Measurements from ENCODE around the gene ZNF276.
"Not testable (repeated sequence)": the region's sequence is repeated elsewhere in the genome, so short reads cannot be mapped to it uniquely, and the experiment has no call there.

Gene ZNF276

DNA sequence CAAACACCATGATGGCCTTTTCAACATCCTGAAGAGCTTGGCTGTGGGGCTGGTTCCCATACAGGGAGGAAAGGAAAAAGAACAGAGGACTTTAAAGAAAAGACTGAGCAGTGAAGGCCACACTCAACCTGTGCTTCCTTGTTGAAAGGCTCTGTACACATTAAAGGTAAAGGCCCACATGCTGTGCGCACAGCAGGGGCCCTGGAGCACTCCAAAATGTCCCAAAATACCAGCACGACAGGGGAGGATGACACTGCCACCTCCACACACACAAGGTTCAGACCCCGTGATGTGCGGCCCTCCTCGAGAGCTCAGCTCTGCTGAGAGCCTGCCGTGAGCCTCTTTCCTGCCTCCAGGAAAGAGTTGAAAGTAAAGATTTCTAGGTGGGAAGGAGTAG lies 58.6 kb downstream of the ZNF276 start:
- Histone ChIP-seq H3K9me3 (ENCODE audit: control insufficient read depth in 1 of 2, low read length in 2 of 2) (no peaks in the 10 kb centered on the region), H3K27ac (ENCODE audit: low read length) (no peak overlapping the region), H3K4me1 (ENCODE audit: control insufficient read depth in 1 of 2, insufficient read depth in 2 of 2, low read length in 2 of 2) (no peaks in the 10 kb centered on the region), H3K27me3 (ENCODE audit: low read depth, low read length) (no peaks in the 10 kb centered on the region), H3K36me3 (ENCODE audit: control insufficient read depth in 1 of 2, insufficient read depth in 2 of 2, low read length in 2 of 2) (no peaks in the 10 kb centered on the region), H3K4me3 (ENCODE audit: low read depth in 1 of 2, low read length in 2 of 2) (no peak overlapping the region)

DNA sequence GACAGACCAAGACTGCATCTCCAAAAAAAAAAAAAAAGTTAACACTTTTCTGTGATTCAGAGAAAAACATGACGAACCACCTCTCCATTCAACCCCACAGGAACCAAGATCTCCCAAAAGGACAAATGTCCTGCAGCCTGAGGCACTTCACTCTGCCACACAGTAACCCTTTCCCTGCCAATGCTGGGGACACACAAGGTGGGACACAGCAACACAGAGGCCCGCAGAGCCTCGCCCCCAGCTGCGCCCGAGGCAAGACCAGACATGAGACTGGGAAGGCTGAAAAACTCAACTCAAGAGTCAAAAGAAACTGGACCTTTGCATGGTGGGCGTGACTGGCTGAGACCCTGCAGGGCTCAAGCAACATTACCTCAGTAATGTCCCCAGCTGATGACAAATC lies 61.2 kb downstream of the ZNF276 start:
- Histone ChIP-seq H3K4me1 (ENCODE audit: control insufficient read depth in 1 of 2, insufficient read depth in 2 of 2, low read length in 2 of 2) (no peaks in the 10 kb centered on the region), H3K27me3 (ENCODE audit: low read depth, low read length) (no peaks in the 10 kb centered on the region), H3K4me3 (ENCODE audit: low read depth in 1 of 2, low read length in 2 of 2) (no peak overlapping the region), H3K36me3 (ENCODE audit: control insufficient read depth in 1 of 2, insufficient read depth in 2 of 2, low read length in 2 of 2) (no peaks in the 10 kb centered on the region), H3K27ac (ENCODE audit: low read length) (no peak overlapping the region), H3K9me3 (ENCODE audit: control insufficient read depth in 1 of 2, low read length in 2 of 2) (no peaks in the 10 kb centered on the region)

DNA sequence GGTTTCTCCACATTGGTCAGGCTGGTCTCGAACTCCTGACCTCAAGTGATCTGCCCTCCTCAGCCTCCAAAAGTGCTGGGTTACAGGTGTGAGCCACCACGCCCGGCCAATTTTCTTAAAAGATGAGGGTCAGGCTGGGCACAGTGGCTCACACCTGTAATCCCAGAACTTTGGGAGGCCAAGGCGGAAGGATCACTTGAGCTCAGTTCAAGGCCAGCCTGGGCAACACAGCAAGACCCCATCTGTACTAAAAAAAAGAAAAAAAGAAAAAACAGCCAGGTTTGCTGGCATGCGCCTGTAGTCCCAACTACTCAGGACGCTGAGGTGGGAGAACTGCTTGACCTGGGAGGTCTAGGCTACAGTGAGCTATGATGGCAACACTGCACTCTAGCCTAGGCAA lies 62.6 kb downstream of the ZNF276 start:
- H3K27me3 ChIP-seq (ENCODE audit: low read depth, low read length); H3K4me1 ChIP-seq (ENCODE audit: control insufficient read depth in 1 of 2, insufficient read depth in 2 of 2, low read length in 2 of 2); H3K27ac ChIP-seq (ENCODE audit: low read length); H3K9me3 ChIP-seq (ENCODE audit: control insufficient read depth in 1 of 2, low read length in 2 of 2); H3K36me3 ChIP-seq (ENCODE audit: control insufficient read depth in 1 of 2, insufficient read depth in 2 of 2, low read length in 2 of 2); H3K4me3 ChIP-seq (ENCODE audit: low read depth in 1 of 2, low read length in 2 of 2): not testable (repeated sequence)

DNA sequence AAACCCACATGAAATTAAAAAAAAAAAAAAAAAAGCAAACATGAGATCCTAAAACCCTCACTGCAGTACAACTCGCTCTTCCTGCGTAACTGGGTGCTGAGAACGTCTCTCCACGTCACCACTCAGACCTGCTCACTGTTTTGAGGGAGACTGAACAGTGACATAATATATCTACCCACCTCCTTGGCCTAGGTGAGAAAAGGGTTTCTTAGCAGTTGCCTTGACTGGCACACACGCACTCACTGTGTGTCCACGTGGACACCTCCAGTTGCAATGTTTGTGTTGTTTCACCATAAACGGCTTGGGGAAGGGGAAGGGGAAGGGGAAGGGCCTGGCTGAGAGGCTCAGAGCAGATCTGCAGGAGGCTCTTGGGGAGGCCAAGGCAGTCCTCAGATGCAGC lies 63.1 kb downstream of the ZNF276 start:
- no peaks in the 10 kb centered on the region for H3K9me3 ChIP-seq (ENCODE audit: control insufficient read depth in 1 of 2, low read length in 2 of 2)
- H3K27me3 ChIP-seq (ENCODE audit: low read depth, low read length), result no peaks in the 10 kb centered on the region
- no peaks in the 10 kb centered on the region for H3K4me1 ChIP-seq (ENCODE audit: control insufficient read depth in 1 of 2, insufficient read depth in 2 of 2, low read length in 2 of 2)
- no peak overlapping the region for H3K27ac ChIP-seq (ENCODE audit: low read length)
- no peaks in the 10 kb centered on the region for H3K36me3 ChIP-seq (ENCODE audit: control insufficient read depth in 1 of 2, insufficient read depth in 2 of 2, low read length in 2 of 2)
- no peak overlapping the region for H3K4me3 ChIP-seq (ENCODE audit: low read depth in 1 of 2, low read length in 2 of 2)

DNA sequence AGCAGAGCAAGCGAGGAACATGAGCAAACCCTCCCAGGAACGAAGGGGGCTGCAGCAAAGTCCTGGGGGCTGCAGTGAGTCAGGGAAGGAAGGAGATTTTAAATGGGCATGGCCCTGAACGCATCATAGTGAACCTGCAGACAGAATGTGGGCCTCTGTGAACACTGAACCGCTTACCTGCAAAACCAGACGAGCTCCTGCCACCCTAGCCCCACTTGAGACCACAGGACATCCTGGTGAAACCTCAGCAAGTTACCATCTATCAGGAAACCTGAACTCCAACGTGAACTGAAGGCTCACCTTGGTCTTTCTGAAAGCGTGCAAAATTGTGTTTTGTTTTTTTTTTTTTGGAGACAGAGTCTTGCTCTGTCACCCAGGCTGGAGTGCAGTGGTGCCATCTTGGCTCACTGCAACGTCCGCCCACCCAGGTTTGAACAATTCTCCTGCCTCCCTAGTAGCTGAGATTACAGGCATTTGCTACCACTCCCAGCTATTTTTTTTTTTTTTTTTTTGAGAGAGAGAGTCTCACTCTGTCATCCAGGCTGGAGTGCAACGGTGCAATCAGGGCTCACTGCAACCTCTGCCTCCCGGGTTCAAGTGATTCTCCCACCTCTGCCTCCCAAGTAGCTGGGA lies 64.3 kb downstream of the ZNF276 start:
- Histone ChIP-seq H3K4me3 (ENCODE audit: low read depth in 1 of 2, low read length in 2 of 2) (no peak overlapping the region), H3K27me3 (ENCODE audit: low read depth, low read length) (no peaks in the 10 kb centered on the region), H3K36me3 (ENCODE audit: control insufficient read depth in 1 of 2, insufficient read depth in 2 of 2, low read length in 2 of 2) (no peaks in the 10 kb centered on the region), H3K27ac (ENCODE audit: low read length) (no peak overlapping the region), H3K9me3 (ENCODE audit: control insufficient read depth in 1 of 2, low read length in 2 of 2) (no peaks in the 10 kb centered on the region), H3K4me1 (ENCODE audit: control insufficient read depth in 1 of 2, insufficient read depth in 2 of 2, low read length in 2 of 2) (no peaks in the 10 kb centered on the region)

DNA sequence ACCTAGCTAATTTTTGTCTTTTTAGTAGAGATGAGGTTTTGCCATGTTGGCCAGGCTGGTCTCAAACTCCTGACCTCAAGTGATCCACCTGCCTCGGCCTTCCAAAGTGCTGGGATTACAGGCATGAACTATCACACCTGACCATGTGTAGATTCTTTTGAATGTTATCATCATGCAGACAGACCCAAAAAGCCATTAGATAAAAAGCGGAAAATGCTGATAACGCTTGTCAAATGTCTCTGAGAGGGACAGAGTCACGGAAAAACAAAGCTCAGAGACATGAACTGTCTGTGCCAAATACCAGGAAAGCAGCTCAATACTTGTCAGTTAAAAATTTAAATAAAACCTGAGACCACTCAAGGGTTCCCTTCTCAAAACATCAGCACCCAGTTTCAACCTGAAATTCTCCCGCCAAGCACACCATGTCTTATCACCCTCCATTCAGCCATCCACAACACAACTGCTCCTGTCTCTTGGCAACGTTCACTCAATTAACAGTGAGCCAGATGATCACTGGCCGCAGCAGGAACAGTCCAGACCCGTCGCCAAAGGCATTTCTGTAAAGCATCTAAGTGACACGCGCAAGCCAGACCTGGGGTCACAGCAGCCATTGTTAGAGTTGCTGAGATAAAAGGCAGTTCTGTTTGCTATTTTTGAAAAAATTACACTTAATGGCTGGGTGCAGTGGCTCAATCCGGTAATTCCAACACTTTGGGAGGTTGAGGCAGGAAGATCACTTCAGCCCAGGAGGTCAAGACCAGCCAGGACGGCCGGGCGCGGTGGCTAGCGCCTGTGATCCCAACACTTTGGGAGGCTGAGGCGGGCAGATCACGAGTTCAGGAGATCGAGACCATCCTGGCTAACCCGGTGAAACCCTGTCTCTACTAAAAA lies 65.4 kb downstream of the ZNF276 start:
- Histone ChIP-seq H3K36me3 (ENCODE audit: control insufficient read depth in 1 of 2, insufficient read depth in 2 of 2, low read length in 2 of 2) (no peaks in the 10 kb centered on the region), H3K9me3 (ENCODE audit: control insufficient read depth in 1 of 2, low read length in 2 of 2) (no peaks in the 10 kb centered on the region), H3K4me1 (ENCODE audit: control insufficient read depth in 1 of 2, insufficient read depth in 2 of 2, low read length in 2 of 2) (no peaks in the 10 kb centered on the region), H3K27ac (ENCODE audit: low read length) (no peak overlapping the region), H3K4me3 (ENCODE audit: low read depth in 1 of 2, low read length in 2 of 2) (no peak overlapping the region), H3K27me3 (ENCODE audit: low read depth, low read length) (no peaks in the 10 kb centered on the region)

DNA sequence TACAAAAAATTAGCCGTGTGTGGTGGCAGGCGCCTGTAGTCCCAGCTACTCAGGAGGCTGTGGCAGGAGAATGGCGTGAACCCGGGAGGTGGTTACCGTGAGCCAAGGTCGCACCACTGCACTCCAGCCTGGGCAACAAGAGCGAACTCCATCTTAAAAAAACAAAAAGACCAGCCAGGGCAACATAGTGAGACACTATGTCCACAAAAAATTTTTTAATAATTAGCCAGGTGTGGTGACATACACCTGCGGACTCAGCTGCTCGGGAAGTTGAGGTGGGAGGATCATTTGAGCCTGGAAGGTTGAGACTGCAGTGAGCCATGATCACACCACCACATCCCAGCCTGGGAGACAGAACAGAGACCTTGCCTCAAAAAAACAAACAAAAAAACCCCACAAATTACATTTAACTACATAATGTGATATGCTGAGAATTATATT lies 66.0 kb downstream of the ZNF276 start:
- H3K9me3 ChIP-seq (ENCODE audit: control insufficient read depth in 1 of 2, low read length in 2 of 2), result no peaks in the 10 kb centered on the region
- no peak overlapping the region for H3K4me3 ChIP-seq (ENCODE audit: low read depth in 1 of 2, low read length in 2 of 2)
- H3K4me1 ChIP-seq (ENCODE audit: control insufficient read depth in 1 of 2, insufficient read depth in 2 of 2, low read length in 2 of 2), result no peaks in the 10 kb centered on the region
- H3K36me3 ChIP-seq (ENCODE audit: control insufficient read depth in 1 of 2, insufficient read depth in 2 of 2, low read length in 2 of 2), result no peaks in the 10 kb centered on the region
- no peaks in the 10 kb centered on the region for H3K27me3 ChIP-seq (ENCODE audit: low read depth, low read length)
- H3K27ac ChIP-seq (ENCODE audit: low read length), result no peak overlapping the region
